GM18907 (cell line): ENCODE results near the gene PGD.
"Not testable (repeated sequence)": the region's sequence is repeated elsewhere in the genome, so short reads cannot be mapped to it uniquely, and the experiment has no call there.

Source experiments
- ATAC-seq: cut with Tn5 transposase; IDR thresholded peaks from one replicate; pipeline ENCODE4 v1.9.1; 2021; ENCODE audit warnings: mild to moderate bottlenecking, moderate library complexity; ENCODE audit not compliant: unreplicated experiment

The PGD gene

DNA sequence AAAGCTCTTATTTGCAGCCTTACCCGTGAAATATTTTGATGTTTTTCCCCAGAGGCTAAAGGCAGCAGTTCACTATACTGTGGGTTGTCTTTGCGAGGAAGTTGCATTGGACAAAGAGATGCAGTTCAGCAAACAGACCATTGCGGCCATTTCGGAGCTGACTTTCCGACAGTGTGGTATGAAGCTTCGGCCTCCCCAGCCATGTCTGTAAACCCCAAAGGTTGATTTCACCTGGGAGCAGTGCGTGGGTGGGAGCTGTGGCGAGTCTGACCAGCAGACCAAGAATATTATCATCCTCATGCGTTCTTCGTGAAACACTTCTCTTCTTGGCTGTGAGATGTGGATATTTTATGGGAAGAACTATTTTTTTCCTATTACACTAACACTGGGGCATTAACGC is 34.9 kb downstream of the PGD start:
- ATAC-seq: no peak

GRCh38 chr1:10434590-10434989 is 35.7 kb downstream of the PGD start:
- no peak for ATAC-seq

- ATAC-seq: no peak
Observed at GRCh38 chr1:10437052-10437451, 38.2 kb downstream of the PGD start.

GRCh38 chr1:10438677-10439163 is 39.9 kb downstream of the PGD start:
- ATAC-seq: no peak

- ATAC-seq: no peak
Observed at GRCh38 chr1:10440305-10440704, 41.4 kb downstream of the PGD start.

DNA sequence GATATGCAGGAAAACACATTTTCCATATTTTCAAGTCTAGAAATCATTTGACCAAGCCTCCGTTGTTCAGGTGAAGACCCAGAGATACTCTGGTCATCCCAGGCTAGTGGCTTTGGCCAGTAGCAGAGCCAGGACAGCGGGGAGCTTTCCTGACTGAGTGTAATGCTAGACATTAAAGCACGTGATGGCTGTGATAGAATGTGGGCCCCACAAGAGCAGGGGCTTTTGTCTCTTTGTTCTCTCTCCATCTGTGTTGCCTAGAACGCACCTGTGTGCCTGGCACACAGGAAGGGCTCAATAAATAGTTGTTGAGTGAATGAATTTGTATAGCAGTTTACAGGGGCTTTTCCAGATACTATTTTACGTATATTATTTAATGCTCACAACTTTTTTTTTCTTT is 41.9 kb downstream of the PGD start:
- ATAC-seq: no peak

- no peak for ATAC-seq
Observed at GRCh38 chr1:10444248-10444647, 45.4 kb downstream of the PGD start.

DNA sequence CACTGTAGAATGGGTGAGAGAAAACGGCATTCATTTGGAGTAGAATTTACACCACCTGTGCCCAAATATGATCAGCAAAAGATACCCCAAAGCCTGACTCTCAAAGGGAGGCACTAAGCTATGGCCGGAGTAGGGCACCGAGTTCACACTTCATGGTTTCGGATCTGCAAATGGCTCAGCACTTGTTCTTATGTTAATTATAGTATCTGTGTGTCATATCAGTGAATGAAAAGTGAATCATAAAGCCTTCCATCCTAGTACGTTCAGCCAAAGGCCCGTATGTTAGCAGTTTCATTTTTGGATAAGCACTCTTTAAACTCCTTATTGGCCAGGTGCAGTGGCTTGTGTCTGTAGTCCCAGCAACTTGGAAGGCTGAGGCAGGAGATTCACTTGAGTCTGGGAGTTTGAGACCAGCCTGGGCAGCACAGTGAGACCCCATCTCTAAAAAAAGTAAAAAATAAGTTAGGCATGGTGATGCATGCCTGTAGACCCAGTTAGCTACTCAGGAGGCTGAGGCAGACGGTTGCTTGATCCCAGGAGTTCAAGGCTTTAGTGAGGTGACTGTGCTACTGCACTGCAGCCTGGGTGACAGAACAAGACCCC is 46.0 kb downstream of the PGD start:
- no peak for ATAC-seq

GRCh38 chr1:10446790-10447422 is 48.0 kb downstream of the PGD start:
- ATAC-seq: no peak

DNA sequence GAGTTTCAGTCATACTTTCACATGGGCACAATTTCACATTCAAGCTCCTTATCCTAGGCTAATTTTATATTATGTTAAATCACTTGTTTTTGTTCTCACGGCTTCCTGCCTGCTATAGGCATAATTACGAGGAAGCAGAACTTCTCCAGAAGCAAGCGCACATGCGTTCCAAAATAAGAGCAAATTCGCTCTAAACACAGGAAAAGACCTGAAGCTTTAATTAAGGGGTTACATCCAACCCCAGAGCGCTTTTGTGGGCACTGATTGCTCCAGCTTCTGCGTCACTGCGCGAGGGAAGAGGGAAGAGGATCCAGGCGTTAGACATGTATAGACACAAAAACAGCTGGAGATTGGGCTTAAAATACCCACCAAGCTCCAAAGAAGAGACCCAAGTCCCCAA is 50.9 kb downstream of the PGD start, which contains the start of gene CORT:
CORT (plus strand) TSS at position 281 of the 400 bp plus-strand sequence. CDS start 193 bp downstream, outside the sequence.
- ATAC-seq: no peak

- ATAC-seq: no peak
Observed at GRCh38 chr1:10450156-10450814, 51.4 kb downstream of the PGD start.

- no peak for ATAC-seq
Observed at GRCh38 chr1:10450836-10451235, 52.0 kb downstream of the PGD start.

GRCh38 chr1:10451287-10451686 is 52.4 kb downstream of the PGD start:
- no peak for ATAC-seq

- no peak for ATAC-seq
Observed at GRCh38 chr1:10456048-10456447, 57.2 kb downstream of the PGD start.

- ATAC-seq: no peak
Observed at GRCh38 chr1:10456661-10457060, 57.8 kb downstream of the PGD start.

GRCh38 chr1:10457462-10457861 is 58.6 kb downstream of the PGD start:
- not testable (repeated sequence) for ATAC-seq

GRCh38 chr1:10457875-10458274 is 59.0 kb downstream of the PGD start:
- ATAC-seq: no peak

DNA sequence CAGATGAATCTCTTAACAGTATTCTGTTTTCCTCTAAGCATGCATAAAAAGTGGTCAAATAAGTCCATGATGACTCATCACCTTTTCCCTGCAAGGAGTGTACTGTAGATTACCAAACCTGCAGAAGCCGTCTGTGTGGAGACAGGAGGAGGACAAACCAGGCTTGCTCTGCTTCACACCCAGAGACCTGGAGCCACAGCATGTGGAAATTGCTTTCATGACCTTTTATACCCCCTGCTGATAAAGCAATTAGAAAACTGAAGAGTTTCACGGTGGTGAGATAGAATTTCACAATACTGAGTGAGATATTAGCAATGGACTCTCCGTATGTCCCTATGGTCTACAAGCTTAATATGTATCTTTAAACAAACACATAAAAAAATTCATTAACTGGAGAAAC is 60.3 kb downstream of the PGD start:
- no peak for ATAC-seq

- no peak for ATAC-seq
Observed at GRCh38 chr1:10467078-10467477, 68.2 kb downstream of the PGD start.

DNA sequence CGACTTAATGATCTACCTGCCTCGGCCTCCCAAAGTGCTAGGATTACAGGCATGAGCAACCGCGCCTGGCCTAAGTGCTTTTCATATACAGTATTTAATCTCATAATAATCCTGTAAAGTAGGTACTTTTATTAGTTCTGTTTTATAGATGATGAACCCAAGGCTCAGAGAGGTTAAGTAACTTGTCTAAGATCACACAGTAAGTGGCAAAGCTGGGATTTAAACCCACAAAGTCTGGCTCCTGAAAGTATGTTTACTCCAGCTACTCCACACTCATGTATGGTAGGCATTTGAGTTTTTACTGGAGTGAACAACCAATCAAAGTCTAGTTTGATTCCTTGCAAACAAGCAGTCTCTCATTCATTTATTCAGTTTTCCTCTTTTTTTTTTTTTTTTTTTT is 71.2 kb downstream of the PGD start:
- no peak for ATAC-seq
